Transverse colon (tissue), 4 donors: Measurements from ENCODE around the gene TAOK2. TPM values are rescaled to one million over a fixed set of nuclear protein-coding genes. Genes with fewer than 3 reads are reported as not detected.
"Not testable (repeated sequence)": the region's sequence is repeated elsewhere in the genome, so short reads cannot be mapped to it uniquely, and the experiment has no call there.

ENCODE experiments used
- DNase-seq: peaks from one replicate; pipeline ENCODE4 v3.0.0-alpha.2; 2019
- H3K27ac ChIP-seq, 4 donors: fragments of 200-600 bp; sonication (generic); 2 replicates each; pipeline ENCODE4 v1.5.1; 2016 to 2018; ENCODE audit warnings: inconsistent platforms in 4 of 4
- H3K27me3 ChIP-seq: fragments of 200-600 bp; sonication (generic); 2 replicates; pipeline ENCODE4 v1.5.1; 2017; ENCODE audit warnings: inconsistent platforms
- H3K36me3 ChIP-seq, 4 donors: fragments of 200-600 bp; sonication (generic); 2 replicates each; pipeline ENCODE4 v1.5.1; 2017 to 2019; ENCODE audit warnings: inconsistent platforms in 4 of 4
- H3K4me1 ChIP-seq, 4 donors: fragments of 200-600 bp; sonication (generic); 2 replicates each; pipeline ENCODE4 v1.5.1; 2017 to 2020; ENCODE audit warnings: inconsistent platforms in 4 of 4
- H3K4me3 ChIP-seq, 4 donors: fragments of 200-600 bp; sonication (generic); 1 replicate in 1 of 4; 2 replicates in 3 of 4; pipeline versions ENCODE4 v1.5.1 to v1.6.1; 2017 to 2019; ENCODE audit warnings: inconsistent platforms in 4 of 4
- H3K9me3 ChIP-seq, 2 donors: fragments of 200-600 bp; sonication (generic); 2 replicates each; pipeline ENCODE4 v1.5.1; 2017 to 2019; ENCODE audit warnings: inconsistent platforms in 2 of 2
- EP300 ChIP-seq: sonication (generic); formaldehyde crosslinking; IDR thresholded peaks from one replicate; pipeline ENCODE4 v1.6.1; 2017; ENCODE audit warnings: antibody characterized with exemption, low read depth
- POLR2A ChIP-seq: fragments of 450-650 bp; IDR thresholded peaks from one replicate; pipeline ENCODE4 v1.6.1; 2016; ENCODE audit warnings: antibody characterized with exemption, mild to moderate bottlenecking, moderate library complexity
- POLR2AphosphoS5 ChIP-seq, 3 donors: sonication (generic); formaldehyde crosslinking; IDR thresholded peaks; one replicate each; pipeline ENCODE4 v1.6.1; 2016; ENCODE audit warnings: antibody characterized with exemption in 3 of 3
- WGBS, 2 donors: methylation state at CpG; one replicate each; pipeline ENCODE4 v1.1.5; 2018; ENCODE audit warnings: low coverage in 1 of 2; 5-methylcytosine and 5-hydroxymethylcytosine counted together
- in situ Hi-C, 4 donors: fragments of 200-750 bp; cut with MboI; loops; one replicate each; pipeline versions ENCODE4 v1.15.0 to v1.15.1; 2017; ENCODE audit warnings: low sequenced_read_pairs in 3 of 4, low pct_ligation_motif_present in 1 of 4, low pct_unique_long_range_greater_than_20kb in 1 of 4
- intact Hi-C: fragments of 100-400 bp; cut with DNase I; formaldehyde crosslinking; loops from one replicate; pipeline ENCODE4 v1.15.1; 2023; ENCODE audit warnings: low total_unique reads
- total RNA-seq, 4 donors: library from RNA; depleted of rRNA; stranded (reverse); fragments of >200 nt; gene quantifications; one replicate each; pipeline ENCODE4 v1.1.0, GENCODE V29; 2016
- TF ChIP-seq, protein P1 (sequence below), 5 experiments: fragments of 200-600 bp in 3 of 5; fragments of 450-650 bp in 2 of 5; sonication (generic) in 3 of 5; IDR thresholded peaks; 1 replicate in 2 of 5; 2 replicates in 3 of 5; pipeline ENCODE4 v1.5.1; 2016 to 2017; ENCODE audit warnings: antibody characterized with exemption in 5 of 5, inconsistent platforms in 3 of 5, mild to moderate bottlenecking in 2 of 5, moderate library complexity in 1 of 5

The TAOK2 gene
- total RNA-seq, 4 donors from 2014 or later: 54.6 to 103 (median 68.1) TPM

DNA sequence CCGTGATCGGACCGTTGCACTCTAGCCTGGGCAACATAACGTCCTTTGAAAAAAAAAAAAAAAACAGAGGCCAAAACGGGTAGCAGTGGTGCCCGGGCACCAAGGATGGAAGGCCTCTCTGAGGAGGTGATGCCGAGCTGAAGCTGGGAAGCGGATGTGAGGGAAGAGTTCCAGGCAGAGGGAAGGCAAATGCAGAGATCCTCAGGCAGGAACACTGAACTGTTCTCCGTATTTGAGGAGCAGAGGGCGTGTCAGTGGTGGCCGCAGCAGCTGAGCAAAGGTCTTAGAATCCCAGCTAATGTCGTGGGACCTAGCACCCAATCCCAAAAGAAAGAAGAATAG lies 47.0 kb upstream of the TAOK2 start:
- no peaks in the 10 kb centered on the region for H3K9me3 ChIP-seq
- WGBS, 2 donors: 3 to 4% methylated on average over 5 to 12 of the region's 12 CpGs
- H3K4me1 ChIP-seq: peaks cover 14 to 23% (median 21%) of the 10 kb centered on the region in 4 donors
- H3K36me3 ChIP-seq: peaks cover 0 to 12% (median 3%) of the 10 kb centered on the region in 4 donors
- no peak for TF ChIP-seq POLR2AphosphoS5 (IDR thresholded peaks at IDR 0.05)
- no peak for TF ChIP-seq EP300
- no peak for TF ChIP-seq POLR2A
- TF ChIP-seq, protein P1, sequence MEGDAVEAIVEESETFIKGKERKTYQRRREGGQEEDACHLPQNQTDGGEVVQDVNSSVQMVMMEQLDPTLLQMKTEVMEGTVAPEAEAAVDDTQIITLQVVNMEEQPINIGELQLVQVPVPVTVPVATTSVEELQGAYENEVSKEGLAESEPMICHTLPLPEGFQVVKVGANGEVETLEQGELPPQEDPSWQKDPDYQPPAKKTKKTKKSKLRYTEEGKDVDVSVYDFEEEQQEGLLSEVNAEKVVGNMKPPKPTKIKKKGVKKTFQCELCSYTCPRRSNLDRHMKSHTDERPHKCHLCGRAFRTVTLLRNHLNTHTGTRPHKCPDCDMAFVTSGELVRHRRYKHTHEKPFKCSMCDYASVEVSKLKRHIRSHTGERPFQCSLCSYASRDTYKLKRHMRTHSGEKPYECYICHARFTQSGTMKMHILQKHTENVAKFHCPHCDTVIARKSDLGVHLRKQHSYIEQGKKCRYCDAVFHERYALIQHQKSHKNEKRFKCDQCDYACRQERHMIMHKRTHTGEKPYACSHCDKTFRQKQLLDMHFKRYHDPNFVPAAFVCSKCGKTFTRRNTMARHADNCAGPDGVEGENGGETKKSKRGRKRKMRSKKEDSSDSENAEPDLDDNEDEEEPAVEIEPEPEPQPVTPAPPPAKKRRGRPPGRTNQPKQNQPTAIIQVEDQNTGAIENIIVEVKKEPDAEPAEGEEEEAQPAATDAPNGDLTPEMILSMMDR (IDR thresholded peaks at IDR 0.05): no peak
- in situ Hi-C loops (no loop called here), intact Hi-C loops (no loop called here)
- DNase-seq: peak; percentile 47
- no peaks in the 10 kb centered on the region for H3K27me3 ChIP-seq
- H3K4me3 ChIP-seq: peak overlapping the region; percentile 92 to 100 (median 93)
- peak overlapping the region; percentile 87 to 96 (median 92) for H3K27ac ChIP-seq

DNA sequence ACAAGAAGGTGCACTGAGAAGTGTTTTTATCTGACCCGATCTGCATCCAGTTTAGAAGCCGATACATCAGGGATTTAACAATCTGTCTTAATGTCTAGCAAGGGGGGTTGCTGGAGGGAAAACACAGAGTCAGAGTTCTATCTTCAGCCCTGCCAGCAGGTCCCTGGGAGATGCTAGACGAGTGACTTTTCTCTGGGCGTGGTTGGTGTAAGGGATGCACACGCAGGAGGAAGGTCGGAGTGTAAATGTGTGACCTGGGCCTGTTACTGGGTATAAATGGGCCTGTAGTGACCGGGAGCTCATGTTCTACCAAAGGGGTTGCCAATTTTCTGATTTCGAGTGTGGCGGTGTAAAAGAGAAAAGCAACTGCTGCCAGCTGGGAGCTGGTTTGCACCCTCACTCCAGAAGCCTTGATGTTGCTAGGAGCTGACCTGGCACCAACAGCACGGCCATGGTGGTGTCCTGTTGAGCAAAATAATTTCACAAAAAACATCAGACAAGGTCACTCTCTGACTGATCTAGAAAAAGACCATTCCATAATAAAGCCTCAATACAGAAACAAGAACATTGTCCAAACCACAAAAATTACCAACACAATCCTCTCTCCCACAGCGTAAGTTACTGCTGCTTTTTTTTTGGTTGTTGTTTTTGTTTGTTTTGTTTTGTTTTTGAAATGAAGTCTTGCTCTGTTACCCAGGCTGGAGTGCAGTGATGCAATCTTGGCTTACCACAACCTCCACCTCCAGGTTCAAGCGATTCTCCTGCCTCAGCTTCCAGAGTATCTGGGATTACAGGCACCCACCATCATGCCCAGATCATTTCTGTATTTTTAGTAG lies 46.4 kb upstream of the TAOK2 start:
- WGBS, 2 donors: 50 to 51% methylated on average over 5 to 12 of the region's 12 CpGs
- TF ChIP-seq, protein P1 (IDR thresholded peaks at IDR 0.05): no peak
- no peak for TF ChIP-seq POLR2AphosphoS5 (IDR thresholded peaks at IDR 0.05)
- TF ChIP-seq EP300: no peak
- TF ChIP-seq POLR2A: no peak
- H3K36me3 ChIP-seq: peaks cover 0 to 8% (median 2%) of the 10 kb centered on the region in 4 donors
- peaks cover 14 to 23% (median 21%) of the 10 kb centered on the region in 4 donors for H3K4me1 ChIP-seq
- H3K4me3 ChIP-seq: peak overlapping the region in 3 of 4 donors; percentile 92 to 100 (median 93)
- H3K9me3 ChIP-seq: no peaks in the 10 kb centered on the region
- H3K27me3 ChIP-seq: no peaks in the 10 kb centered on the region
- in situ Hi-C loops: no loop called here
- no peak for DNase-seq
- H3K27ac ChIP-seq: peak overlapping the region; percentile 87 to 96 (median 92)
- intact Hi-C loops: no loop called here

DNA sequence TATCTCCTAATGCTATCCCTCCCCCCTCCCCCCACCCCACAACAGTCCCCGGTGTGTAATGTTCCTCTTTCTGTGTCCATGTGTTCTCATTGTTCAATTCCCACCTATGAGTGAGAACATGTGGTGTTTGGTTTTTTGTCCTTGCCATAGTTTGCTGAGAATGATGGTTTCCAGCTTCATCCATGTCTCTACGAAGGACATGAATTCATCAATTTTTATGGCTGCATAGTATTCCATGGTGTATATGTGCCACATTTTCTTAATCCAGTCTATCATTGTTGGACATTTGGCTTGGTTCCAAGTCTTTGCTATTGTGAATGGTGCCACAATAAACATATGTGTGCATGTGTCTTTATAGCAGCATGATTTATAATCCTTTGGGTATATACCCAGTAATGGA lies 41.9 kb upstream of the TAOK2 start:
- WGBS, 2 donors: 86 to 98% methylated on average over 1 to 2 of the region's 2 CpGs
- H3K4me3 ChIP-seq, H3K27me3 ChIP-seq, DNase-seq, in situ Hi-C loops, H3K27ac ChIP-seq, intact Hi-C loops, H3K9me3 ChIP-seq, H3K36me3 ChIP-seq: not testable (repeated sequence)
- H3K4me1 ChIP-seq: peaks cover 6 to 16% (median 8%) of the 10 kb centered on the region in 4 donors

DNA sequence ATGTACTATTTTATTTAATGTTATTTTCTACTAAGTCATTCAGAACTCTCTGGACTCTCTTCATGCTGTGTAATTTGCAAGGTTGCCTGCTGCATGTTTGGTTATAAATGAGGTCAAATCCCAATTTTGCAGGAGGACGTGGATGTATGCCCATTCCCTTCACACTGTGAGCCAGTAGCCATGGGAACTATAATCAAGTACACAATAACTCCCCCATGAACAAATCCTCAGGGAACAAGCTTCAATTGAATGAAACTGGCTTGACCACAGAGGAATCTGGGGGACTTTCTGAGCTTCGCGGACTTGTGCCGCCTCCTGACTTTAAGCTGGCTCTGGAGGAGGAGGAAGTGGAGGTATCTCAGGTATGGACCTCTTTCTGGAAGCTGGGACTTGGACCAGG lies 33.0 kb upstream of the TAOK2 start:
- intact Hi-C loops: no loop called here
- no peaks in the 10 kb centered on the region for H3K36me3 ChIP-seq
- no peak for DNase-seq
- no peaks in the 10 kb centered on the region for H3K27me3 ChIP-seq
- H3K27ac ChIP-seq: no peak overlapping the region
- no peaks in the 10 kb centered on the region for H3K9me3 ChIP-seq
- WGBS, 2 donors: 57 to 81% methylated on average over 1 to 4 of the region's 4 CpGs
- in situ Hi-C loops: no loop called here
- H3K4me3 ChIP-seq: no peak overlapping the region
- TF ChIP-seq, protein P1 (IDR thresholded peaks at IDR 0.05): no peak
- no peak for TF ChIP-seq POLR2AphosphoS5 (IDR thresholded peaks at IDR 0.05)
- TF ChIP-seq EP300: no peak
- TF ChIP-seq POLR2A: no peak
- H3K4me1 ChIP-seq: peaks cover 0 to 19% (median 9%) of the 10 kb centered on the region in 4 donors
